GM21576 (cell line): Measurements from ENCODE around the gene VANGL2.

Source experiments
- ATAC-seq: cut with Tn5 transposase; IDR thresholded peaks from one replicate; pipeline ENCODE4 v1.9.1; 2021; ENCODE audit warnings: mild to moderate bottlenecking, moderate library complexity; ENCODE audit not compliant: unreplicated experiment

The VANGL2 gene

DNA sequence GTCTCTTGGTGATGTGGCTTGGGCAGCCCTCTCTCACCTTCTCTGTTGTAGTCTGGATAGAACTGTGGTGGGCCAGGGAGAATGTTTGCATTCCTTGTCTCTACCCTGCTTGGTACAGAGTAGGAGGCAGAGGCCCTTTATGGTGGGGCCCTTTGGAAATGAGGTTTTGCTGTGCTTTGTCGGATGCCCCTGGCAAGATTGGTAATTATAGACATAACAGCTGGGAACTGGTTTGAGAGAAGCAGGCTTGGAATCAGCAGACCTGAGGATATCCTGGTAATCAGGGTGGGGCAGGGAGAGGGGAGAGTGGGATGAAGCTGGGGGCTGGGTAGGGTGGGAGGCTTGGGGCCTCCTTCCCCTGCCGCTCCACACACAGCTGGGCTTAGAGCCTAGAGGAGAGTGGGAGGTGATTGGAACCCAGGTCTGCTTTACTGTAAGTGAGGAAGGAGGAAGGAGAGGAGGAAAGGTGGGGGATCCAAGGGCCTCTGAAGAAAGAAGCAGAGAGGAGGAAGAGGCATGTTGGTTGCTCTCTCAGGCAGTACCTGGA is 5.0 kb downstream of the VANGL2 start:
- no peak for ATAC-seq

DNA sequence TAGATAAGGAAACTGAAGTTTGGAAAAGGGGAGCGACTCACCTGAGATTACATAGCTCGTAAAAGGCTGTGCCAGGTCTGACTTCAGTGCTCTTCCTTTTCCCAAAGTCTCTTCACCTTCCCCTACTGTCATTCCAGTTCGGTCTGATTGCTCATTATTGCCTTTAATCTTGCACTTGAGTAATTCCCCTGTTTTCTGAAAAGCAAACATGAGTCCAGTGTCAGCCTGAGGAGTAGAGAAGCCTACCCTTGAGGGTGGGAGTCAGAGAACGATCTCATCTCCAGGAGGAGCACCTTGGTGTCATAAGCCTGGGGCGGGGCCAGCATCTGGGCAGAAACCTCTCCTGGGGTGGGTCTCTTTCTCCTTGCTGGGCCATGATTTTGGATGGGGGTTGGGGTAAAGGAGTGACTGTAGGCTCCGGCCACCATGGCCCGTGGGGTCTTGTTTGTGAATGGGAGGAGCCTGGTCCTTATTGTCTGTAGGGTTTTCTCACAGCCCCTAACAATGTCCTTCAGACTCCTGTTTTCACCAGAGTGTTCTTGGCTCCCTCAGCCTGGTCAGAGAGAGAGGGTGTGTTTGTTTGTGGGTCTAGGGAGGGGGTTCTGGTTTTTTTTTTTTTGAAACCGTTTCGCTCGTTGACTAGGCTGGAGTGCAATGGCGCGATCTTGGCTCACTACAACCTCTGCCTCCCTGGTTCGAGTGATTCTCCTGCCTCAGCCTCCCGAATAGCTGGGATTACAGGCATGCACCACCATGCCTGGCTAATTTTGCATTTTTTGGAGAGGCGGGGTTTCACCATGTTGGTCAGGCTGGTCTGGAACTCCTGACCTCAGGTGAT is 6.0 kb downstream of the VANGL2 start:
- no peak for ATAC-seq

DNA sequence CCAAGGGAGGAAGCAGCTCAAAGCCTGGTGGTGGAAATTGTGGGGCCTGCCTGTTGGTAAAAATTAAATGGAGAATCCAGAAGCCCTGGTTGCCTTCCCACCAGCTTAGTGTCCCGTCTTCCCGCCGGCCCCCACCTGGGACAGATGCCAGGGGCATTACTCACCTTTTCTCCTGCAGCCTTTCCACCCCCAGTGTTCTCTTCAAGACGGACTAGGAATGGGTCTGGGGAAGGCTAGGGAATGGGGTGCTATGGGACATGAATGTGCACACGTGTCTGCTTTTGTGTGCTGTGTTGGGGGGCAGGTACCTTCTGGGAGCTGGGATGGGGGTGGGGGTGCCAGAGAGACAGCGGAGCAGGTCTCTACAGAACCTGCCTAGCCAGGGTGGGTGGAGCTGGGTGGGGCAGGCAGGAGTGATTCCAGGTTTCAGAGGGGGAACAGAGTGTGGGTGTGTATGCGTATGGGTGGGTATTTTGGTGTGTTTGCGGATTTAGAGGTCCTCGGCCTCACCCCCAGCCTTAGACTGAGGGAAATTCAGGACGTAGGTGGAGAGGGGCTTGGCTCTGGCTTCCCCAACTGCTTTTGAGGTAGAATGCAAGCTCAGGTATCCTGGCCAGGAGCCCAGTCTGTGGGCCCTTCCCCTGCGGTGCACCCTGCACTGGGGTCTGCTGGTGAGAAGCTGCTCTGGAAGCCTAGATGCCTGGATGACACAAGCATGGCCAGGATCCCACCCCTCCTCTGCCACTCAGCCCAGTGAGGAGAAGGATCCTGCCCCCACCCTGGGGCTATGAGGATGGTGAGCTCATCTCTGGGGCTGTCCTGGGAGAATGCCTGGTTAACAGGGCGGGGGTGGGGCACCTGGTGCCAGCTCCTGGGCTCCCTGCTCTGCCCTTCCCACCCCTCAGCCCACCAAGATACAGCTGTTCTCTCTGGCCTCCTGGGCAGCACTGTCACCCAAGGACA is 7.8 kb downstream of the VANGL2 start:
- ATAC-seq, result no peak

DNA sequence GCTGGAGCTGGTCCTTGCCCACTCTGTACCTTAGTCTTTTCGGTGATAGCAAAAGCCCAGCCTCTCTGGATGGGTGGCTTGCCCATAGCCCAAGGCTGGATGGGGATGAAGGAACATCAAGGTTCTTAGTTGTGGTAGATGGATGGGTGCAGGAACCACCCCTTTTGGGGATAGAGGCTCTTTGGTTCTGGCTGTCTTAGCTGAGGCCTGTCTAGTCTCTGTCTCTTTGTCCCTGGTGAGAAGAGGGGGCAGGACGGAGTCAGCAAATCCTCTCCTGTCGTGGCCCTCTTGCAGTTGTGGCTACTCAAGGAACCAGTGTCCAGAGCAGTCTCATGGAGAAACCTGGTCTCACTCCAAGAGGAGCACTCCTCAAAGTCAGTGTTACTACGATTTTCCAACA is 8.5 kb downstream of the VANGL2 start:
- ATAC-seq, result no peak

DNA sequence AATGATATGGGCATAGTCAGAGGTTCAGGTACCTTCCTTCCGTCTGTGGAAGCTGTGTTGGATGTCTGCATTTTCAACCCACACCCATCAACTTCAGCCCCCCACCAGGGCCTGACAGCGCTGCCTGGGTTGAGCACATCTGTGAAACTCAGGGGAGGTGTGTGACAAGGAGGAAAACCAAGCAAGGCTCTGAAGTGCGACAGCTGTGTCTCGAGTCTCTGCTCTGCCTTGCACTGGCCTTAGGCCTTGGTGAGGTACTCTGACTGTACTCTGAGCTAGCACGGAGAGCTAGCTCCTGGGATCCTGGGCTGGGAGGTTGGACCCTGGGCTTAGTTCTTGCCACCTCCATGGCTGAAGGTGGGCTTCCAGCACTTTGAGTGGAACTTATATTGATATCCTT is 9.1 kb downstream of the VANGL2 start:
- ATAC-seq, result no peak

DNA sequence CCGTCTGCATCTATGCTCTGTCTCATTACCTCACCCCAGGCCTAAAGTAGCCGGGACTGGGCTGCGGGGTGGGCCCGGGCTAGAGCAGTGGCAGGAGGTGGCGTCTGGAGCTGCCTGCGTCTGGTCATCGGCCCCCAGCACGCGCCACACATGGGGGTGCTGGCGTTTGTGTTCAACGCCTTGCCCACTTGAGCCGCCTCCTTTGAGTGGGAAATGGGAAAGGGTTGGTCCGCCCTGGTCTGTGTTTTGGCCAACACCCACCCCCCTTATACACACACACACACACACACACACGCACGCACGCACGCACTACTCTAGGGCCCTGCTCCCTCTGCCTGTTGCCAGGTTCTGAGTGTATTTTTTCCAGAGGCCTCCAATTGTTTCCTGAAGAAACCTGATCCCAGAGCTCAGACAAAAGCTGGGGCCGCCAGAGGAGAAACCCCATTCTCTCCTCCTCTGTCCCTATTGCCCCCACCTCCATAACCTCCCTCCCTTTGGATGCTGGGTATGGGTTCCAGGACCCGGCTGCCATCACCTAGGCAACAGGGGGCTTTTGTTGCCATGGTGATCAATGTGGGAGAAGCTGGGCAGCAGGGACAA is 10.1 kb downstream of the VANGL2 start:
- ATAC-seq, result no peak

DNA sequence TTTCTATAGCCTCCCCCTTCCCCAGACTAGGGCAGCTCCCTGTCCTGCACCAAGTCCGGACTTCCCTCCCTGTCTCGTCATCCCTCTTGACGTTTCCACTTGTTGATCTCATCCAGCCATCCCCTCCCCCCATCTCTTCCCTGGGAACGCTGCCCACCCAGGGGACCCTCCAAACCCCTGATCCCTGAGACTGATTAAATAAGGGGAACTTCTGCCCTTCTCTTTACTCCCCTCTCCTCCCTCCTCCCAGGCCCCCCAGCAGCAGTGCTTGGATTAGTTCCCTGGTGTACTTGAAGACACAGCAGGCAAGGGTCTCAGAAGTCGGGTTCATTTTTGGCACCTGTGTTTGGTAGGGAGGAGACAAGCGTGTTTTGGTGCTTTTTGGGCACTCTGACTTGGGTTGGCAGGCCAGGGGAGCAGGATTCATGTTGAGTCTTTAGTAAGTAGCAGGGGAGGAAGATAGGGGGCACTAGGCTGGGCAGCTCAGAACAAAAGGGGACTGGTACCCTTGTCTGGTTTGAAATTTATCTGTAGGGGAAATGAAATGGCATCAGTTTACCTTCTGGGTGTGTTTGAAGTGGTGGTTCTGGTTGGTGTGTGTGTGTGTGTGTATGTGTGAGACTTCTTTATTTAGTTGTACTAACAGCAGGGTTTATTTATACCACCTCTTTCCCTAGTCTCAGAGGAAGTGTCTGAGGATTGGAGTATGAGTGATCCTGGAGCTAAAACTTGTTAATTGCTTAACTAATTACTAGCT is 11.1 kb downstream of the VANGL2 start:
- no peak for ATAC-seq

DNA sequence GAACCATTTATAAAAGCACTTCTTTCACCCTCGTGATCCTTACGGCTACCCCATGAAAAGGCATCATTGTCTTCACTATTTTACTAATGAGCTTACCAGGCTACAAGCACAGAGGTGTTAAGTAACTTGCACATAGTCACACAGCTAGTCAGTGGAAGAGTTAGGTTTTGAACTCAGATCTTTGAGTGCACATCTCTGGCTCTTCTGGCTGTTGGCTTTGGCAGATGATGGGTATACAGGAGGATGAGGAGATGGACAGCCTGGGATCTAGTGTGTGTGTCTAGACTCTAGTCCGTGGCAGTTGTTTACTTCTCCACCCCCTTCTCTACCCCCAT is 11.6 kb downstream of the VANGL2 start:
- no peak for ATAC-seq

DNA sequence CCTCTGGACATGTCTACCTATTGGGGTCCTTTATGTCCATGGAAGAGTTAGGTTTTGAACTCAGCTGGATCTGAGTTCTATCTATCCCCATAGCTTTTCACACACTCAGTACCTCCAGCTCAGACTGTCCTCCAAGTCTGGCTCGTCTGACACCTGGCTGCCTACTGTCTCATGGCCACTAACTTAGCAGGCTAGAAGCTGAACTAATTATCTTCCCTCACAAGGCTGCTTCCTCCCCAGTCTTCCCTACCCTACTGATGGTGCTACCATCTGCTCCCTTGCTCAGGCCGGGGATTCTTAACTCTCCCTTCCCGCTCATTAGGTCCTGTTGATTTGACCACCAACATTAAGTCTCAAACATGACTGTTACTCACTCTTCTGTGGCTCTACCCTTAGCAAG is 13.4 kb downstream of the VANGL2 start:
- no peak for ATAC-seq

DNA sequence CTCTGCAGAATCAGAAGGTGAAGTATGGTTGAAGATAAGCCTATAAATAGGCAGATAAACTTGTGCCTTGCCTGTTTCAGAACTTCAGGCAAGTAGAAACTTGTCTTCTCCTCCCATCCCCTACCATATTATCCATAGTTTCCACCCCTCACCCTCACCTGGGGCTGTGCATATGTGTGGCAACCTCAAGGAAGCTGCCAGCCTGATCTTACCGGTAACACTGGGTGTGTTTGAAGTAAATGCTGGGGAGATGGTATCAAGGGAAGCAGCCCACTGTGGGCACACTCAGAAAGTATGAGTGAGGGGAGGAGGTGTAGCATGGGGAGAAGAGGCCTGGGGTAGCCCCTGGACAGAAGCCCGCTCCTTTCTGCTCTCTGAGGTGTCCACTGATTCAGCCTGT is 14.5 kb downstream of the VANGL2 start:
- ATAC-seq, result no peak

DNA sequence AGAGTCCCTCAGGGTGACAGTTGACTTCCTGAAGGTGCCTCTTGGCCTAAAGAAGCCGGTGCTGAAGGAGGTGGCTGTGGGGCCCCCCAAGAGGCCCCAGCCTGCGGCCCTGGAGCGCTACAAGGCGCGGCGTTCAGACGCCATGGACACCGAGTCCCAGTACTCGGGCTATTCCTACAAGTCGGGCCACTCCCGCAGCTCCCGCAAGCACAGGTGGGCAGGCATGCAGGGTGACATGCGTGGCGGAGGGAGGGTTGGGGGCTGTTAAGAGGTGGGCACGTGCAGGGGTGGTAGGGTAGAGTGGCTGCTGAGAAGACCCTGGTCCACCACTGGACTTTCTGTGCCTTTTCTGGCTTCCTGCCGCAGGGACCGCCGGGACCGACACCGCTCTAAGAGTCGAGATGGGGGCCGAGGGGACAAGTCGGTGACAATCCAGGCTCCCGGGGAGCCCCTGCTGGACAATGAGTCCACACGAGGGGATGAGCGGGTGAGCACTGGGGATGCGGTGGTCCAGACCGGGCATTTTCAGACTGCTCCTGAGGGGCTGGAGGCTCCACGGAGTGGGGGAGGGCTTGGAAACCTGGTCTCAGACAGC is 15.4 kb downstream of the VANGL2 start:
- ATAC-seq, result no peak

DNA sequence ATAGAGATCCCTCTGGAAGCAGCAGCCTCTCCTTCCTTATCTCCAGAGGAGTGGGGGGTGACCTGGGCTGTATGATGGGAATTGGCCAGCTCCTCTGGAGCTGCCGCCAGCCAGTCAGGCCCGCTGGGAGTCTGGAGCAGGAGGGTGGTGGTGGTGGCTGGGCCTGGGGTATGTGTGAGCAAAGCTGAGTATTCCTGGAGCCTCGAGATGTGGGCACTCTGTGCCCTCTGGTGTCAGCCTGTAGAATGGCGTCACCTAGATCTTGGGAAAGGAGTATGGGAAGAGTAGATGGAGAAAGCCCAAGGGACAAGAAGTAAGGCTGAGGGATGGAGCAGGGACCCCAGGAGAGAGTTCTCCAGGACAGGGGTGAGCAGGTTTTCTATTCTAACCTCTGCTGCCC is 16.0 kb downstream of the VANGL2 start:
- no peak for ATAC-seq

DNA sequence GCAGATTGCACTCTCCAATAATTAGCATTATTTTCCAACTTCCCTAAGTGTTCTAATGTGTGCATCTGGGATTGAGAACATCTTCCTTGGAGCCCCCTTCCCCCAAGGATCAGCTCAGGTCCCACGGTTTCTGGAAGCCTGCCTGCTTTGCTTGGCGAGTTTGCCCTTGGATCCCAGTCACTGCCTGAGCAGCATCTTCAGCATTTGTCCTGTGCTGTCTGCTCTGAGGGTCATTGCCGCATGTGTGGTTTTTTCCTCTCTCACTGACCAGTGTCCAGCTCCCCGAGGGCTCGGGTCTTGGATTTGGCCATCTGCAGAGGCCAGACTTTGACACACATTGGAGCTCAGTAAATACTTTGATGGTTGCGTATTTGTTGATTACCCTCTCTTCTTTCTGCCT is 18.1 kb downstream of the VANGL2 start:
- no peak for ATAC-seq

DNA sequence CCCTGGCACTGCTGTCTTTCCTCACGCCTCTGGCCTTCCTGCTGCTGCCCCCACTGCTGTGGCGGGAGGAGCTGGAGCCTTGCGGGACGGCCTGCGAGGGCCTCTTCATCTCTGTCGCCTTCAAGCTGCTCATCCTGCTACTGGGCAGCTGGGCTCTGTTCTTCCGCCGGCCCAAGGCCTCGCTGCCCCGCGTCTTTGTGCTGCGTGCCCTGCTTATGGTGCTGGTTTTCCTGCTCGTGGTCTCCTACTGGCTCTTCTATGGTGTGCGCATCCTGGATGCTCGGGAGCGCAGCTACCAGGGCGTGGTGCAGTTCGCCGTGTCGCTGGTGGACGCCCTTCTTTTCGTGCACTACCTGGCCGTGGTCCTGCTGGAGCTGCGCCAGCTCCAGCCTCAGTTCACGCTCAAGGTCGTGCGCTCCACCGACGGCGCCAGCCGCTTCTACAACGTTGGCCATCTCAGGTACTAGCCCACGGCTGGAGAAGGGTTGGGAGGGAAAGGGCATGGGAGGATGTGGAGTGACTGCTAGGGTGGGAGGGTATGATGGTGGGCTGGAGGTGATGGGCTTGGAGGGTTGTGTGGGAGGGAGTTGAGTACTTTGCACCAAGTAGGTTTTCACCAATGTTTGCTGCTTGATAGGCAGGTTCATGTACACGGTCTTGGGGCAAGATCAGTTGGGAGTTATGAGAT is 18.9 kb downstream of the VANGL2 start:
- no peak for ATAC-seq

DNA sequence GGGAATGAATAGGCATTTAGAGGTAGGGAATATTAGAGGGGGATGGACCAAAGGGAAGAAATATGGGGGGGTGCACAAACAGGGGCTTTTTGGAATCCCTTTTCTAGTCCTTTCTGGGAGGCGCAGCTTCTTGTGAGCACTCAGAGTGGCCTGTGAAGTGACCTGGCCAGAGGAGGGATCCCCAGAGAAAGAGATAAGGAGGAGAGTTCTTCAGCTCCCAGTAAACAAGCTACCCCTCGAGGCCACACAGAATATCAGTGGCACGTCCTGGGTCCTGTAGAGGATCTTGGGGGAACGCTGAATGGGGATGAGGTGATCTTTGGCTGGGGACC is 19.4 kb downstream of the VANGL2 start:
- ATAC-seq, result no peak

DNA sequence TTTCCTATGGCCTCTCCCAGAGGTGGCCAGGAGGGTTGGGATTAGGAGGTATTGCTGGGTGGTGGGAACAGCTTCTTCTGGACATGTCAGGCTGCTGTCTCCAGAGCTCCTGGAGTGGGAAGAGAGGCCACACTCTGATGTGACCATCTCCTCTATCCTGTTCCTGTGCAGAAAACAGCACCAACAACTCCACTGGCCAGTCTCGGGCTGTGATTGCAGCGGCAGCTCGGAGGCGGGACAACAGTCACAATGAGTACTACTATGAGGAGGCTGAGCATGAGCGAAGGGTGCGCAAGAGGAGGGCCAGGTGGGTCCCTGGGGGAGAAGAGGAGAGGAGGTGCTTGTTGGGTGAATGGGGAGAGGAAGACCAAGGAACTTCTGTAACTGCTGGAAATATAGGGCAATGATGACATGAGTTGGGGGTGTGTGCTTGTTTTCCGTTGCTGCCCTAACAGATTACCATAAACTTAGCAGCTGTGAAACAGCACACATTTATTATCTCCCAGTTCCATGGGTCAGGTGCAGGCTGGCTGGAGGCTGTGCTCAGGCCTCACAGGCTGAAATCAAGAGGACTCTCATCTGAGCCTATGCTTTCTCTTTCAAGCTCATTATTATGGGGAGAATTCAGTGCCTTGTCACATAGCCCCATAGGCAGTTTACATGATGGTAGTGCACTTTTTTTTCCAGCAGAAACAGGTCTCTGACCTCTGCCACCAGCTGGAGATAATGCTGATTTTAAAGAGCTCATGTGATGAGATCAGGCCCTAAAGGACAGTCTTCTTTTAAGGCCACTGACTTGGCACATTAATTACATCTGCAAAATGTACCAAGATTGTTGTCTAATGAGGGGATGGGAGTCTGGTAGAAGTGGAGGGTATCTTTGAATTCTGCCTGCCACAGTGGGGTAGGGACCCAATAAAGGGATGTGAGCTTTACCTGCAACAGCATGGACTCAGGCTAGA is 20.8 kb downstream of the VANGL2 start:
- no peak for ATAC-seq

DNA sequence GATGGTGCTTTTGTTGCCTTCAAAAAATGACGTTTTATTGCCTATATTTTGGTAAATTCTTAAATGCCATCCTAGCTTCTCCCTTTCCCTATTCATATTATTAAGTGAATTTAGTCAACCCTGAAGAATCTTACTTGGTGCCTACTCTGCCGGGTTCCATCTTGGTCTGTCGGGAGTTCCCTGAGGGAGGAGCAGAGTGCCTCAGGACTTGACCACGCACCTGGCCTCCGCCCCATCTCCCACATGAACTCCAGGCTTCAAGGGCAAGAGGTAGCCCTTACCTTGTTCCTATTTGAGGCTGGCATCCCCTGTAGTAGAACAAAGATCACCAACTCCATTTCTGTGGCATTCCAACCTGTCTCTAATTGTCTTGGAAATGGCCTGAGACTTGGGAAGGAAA is 21.5 kb downstream of the VANGL2 start:
- ATAC-seq, result no peak

DNA sequence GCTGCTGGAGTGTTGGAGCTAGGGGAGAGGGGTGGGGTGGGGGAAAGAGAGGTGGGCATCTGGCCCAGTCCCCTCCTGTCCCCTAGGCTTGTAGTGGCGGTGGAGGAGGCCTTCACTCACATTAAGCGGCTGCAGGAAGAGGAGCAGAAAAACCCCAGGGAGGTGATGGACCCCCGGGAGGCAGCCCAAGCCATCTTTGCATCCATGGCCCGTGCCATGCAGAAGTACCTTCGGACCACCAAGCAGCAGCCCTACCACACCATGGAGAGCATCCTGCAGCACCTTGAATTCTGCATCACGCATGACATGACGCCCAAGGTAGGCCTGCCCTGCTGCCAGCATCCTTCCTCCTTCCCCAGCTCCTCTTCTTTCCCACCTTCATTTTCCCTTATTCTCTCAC is 23.6 kb downstream of the VANGL2 start:
- no peak for ATAC-seq

DNA sequence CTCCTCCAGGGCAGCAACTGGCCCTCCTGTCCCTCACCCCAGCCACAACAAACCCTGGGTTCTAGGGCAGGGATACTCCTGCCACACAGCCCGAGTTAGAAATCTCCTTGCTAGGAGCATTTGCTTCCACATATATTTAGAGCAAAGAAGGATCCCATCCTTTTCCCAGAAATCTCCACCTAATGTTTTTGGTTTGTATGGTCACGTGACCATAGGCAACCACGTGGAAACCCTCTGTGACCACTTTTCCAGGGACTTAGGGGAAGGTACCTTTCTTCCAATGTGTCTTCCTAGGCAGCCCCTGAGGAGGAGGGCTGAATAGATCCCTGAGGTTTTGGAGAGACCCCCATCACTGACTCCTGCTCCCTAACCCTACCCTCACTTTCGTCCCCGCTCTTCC is 25.5 kb downstream of the VANGL2 start:
- ATAC-seq, result no peak
